Measurements from ENCODE around the gene TRAF5.
A peak's percentile ranks its signal among the peaks of the same experiment; 100 is the strongest.
"Not testable (repeated sequence)": the region's sequence is repeated elsewhere in the genome, so short reads cannot be mapped to it uniquely, and the experiment has no call there.

TRAF5 gene

GRCh38 chr1:211375146-211375818, 48.6 kb downstream of the TRAF5 start:
- no peak for DNase-seq (ENCODE audit: extremely low spot score, insufficient read length, low read depth)
- FAIRE-seq = no peak

- FAIRE-seq = no peak
- no peak for DNase-seq (ENCODE audit: extremely low spot score, insufficient read length, low read depth)
These were observed 49.3 kb downstream of the TRAF5 start for GRCh38 chr1:211375949-211376348.

- FAIRE-seq = no peak
These were observed 50.3 kb downstream of the TRAF5 start for GRCh38 chr1:211376807-211377470.

GRCh38 chr1:211377539-211378450, 51.2 kb downstream of the TRAF5 start:
- FAIRE-seq (no peak), DNase-seq (ENCODE audit: extremely low spot score, insufficient read length, low read depth) (no peak)

More at GRCh38 chr1:211376807-211377470, 50.3 kb downstream of the TRAF5 start:
- no peak for DNase-seq (ENCODE audit: extremely low spot score, insufficient read length, low read depth)

- DNase-seq (ENCODE audit: extremely low spot score, insufficient read length, low read depth) (no peak), FAIRE-seq (no peak)
These were observed 52.2 kb downstream of the TRAF5 start for GRCh38 chr1:211378844-211379243.

GRCh38 chr1:211379446-211379845, 52.8 kb downstream of the TRAF5 start:
- FAIRE-seq (no peak), DNase-seq (ENCODE audit: extremely low spot score, insufficient read length, low read depth) (no peak)

- peak; percentile 41 for FAIRE-seq
These were observed 55.0 kb downstream of the TRAF5 start for GRCh38 chr1:211381481-211382181.

GRCh38 chr1:211382182-211382713, 55.6 kb downstream of the TRAF5 start:
- no peak for FAIRE-seq
- no peak for DNase-seq (ENCODE audit: extremely low spot score, insufficient read length, low read depth)

More at GRCh38 chr1:211381481-211382181, 55.0 kb downstream of the TRAF5 start:
- DNase-seq (ENCODE audit: extremely low spot score, insufficient read length, low read depth) = no peak

- peak; percentile 97 for FAIRE-seq
- DNase-seq (ENCODE audit: extremely low spot score, insufficient read length, low read depth) = peak; percentile 77
These were observed 56.3 kb downstream of the TRAF5 start for GRCh38 chr1:211382714-211383480.

GRCh38 chr1:211384524-211384923, 57.9 kb downstream of the TRAF5 start:
- FAIRE-seq = no peak
- DNase-seq (ENCODE audit: extremely low spot score, insufficient read length, low read depth) = no peak

GRCh38 chr1:211386921-211387320, 60.3 kb downstream of the TRAF5 start:
- DNase-seq (ENCODE audit: extremely low spot score, insufficient read length, low read depth) (no peak), FAIRE-seq (no peak)

GRCh38 chr1:211390829-211391228, 64.2 kb downstream of the TRAF5 start:
- not testable (repeated sequence) for FAIRE-seq; DNase-seq (ENCODE audit: extremely low spot score, insufficient read length, low read depth)

- FAIRE-seq (no peak), DNase-seq (ENCODE audit: extremely low spot score, insufficient read length, low read depth) (no peak)
These were observed 66.6 kb downstream of the TRAF5 start for GRCh38 chr1:211393203-211393602.

- peak; percentile 12 for FAIRE-seq
- not testable (repeated sequence) for DNase-seq (ENCODE audit: extremely low spot score, insufficient read length, low read depth)
These were observed 71.8 kb downstream of the TRAF5 start for GRCh38 chr1:211398266-211398930.

- FAIRE-seq; DNase-seq (ENCODE audit: extremely low spot score, insufficient read length, low read depth): not testable (repeated sequence)
These were observed 73.3 kb downstream of the TRAF5 start for GRCh38 chr1:211399851-211400393.

GRCh38 chr1:211401751-211402150, 75.1 kb downstream of the TRAF5 start:
- not testable (repeated sequence) for FAIRE-seq; DNase-seq (ENCODE audit: extremely low spot score, insufficient read length, low read depth)

- not testable (repeated sequence) for FAIRE-seq; DNase-seq (ENCODE audit: extremely low spot score, insufficient read length, low read depth)
These were observed 79.5 kb downstream of the TRAF5 start for GRCh38 chr1:211406086-211406485.

- FAIRE-seq; DNase-seq (ENCODE audit: extremely low spot score, insufficient read length, low read depth): not testable (repeated sequence)
These were observed 81.1 kb downstream of the TRAF5 start for GRCh38 chr1:211407749-211408148.
